Brain microvascular endothelial cell (primary cell): Measurements from ENCODE around the gene CEP72.
A peak's percentile ranks its signal among the peaks of the same experiment; 100 is the strongest.

Experiments
- DNase-seq: peaks from one replicate; pipeline ENCODE4 v3.0.0-alpha.2; 2020
- H3K27ac ChIP-seq: fragments of 250-450 bp; sonication (Bioruptor Pico); 2 replicates; pipeline ENCODE4 v1.5.1; 2020; ENCODE audit warnings: mild to moderate bottlenecking, moderate library complexity
- H3K27me3 ChIP-seq: fragments of 250-450 bp; sonication (Bioruptor Pico); replicated peaks from 2 replicates; pipeline ENCODE4 v1.5.1; 2020; ENCODE audit warnings: mild to moderate bottlenecking
- H3K36me3 ChIP-seq: fragments of 250-450 bp; sonication (Bioruptor Pico); replicated peaks from 2 replicates; pipeline ENCODE4 v1.5.1; 2020; ENCODE audit warnings: mild to moderate bottlenecking
- H3K4me3 ChIP-seq: 2 replicates; pipeline ENCODE4 v1.5.1; 2011; ENCODE audit warnings: low read depth, mild to moderate bottlenecking, control low read depth, low read length, moderate library complexity
- in situ Hi-C: cut with HindIII; loops from 2 replicates; pipeline ENCODE4 v1.10.0; 2017; ENCODE audit warnings: low sequenced_read_pairs, low pct_ligation_motif_present
- TF ChIP-seq, protein P1 (sequence below): IDR thresholded peaks from 2 replicates; pipeline ENCODE4 v1.5.1; 2011; ENCODE audit warnings: low read depth, mild to moderate bottlenecking, moderate library complexity, low read length, control low read depth, inconsistent platforms; ENCODE audit errors: missing control alignments

The CEP72 gene

GRCh38 chr5:659496-660263 is 47.5 kb downstream of the CEP72 start:
- H3K27me3 ChIP-seq, result no peaks in the 10 kb centered on the region
- no peaks in the 10 kb centered on the region for H3K36me3 ChIP-seq
- TF ChIP-seq, protein P1, sequence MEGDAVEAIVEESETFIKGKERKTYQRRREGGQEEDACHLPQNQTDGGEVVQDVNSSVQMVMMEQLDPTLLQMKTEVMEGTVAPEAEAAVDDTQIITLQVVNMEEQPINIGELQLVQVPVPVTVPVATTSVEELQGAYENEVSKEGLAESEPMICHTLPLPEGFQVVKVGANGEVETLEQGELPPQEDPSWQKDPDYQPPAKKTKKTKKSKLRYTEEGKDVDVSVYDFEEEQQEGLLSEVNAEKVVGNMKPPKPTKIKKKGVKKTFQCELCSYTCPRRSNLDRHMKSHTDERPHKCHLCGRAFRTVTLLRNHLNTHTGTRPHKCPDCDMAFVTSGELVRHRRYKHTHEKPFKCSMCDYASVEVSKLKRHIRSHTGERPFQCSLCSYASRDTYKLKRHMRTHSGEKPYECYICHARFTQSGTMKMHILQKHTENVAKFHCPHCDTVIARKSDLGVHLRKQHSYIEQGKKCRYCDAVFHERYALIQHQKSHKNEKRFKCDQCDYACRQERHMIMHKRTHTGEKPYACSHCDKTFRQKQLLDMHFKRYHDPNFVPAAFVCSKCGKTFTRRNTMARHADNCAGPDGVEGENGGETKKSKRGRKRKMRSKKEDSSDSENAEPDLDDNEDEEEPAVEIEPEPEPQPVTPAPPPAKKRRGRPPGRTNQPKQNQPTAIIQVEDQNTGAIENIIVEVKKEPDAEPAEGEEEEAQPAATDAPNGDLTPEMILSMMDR, result no peak
- H3K27ac ChIP-seq, result no peak overlapping the region
- no peak for DNase-seq
- in situ Hi-C loops, result no loop called here
- no peak overlapping the region for H3K4me3 ChIP-seq

DNA sequence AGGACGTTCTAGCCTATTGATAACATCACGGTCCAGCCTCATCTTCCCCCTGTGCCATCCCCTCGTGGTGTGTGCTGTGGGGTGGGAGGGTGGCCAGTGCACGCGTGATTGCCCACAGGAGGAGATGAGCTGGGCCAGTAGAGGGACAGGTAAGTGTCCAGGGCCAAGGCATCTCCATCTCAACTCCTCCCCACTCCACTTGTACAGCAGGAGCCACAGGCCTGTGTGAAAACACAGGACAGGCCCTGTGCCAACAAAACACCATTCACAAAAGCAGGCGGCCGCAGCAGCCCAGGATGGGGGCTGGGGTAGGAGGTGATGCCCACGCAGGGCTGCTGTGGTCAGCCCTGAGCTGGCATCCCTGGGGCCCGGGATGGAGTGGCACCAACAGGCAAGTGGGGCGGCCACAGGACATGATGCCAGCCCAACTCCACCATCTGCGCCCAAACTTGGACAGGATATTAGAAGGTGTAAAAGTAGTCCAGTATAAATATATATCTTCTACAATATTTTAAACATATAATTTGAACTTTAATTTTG is 48.4 kb downstream of the CEP72 start:
- no peak overlapping the region for H3K4me3 ChIP-seq
- DNase-seq, result no peak
- in situ Hi-C loops, result no loop called here
- H3K27ac ChIP-seq, result no peak overlapping the region
- TF ChIP-seq, protein P1, result no peak
- no peaks in the 10 kb centered on the region for H3K27me3 ChIP-seq
- no peaks in the 10 kb centered on the region for H3K36me3 ChIP-seq

GRCh38 chr5:661891-662750 is 50.0 kb downstream of the CEP72 start:
- no peaks in the 10 kb centered on the region for H3K27me3 ChIP-seq
- in situ Hi-C loops, result no loop called here
- no peak overlapping the region for H3K4me3 ChIP-seq
- DNase-seq, result no peak
- peaks cover 2% of the 10 kb centered on the region for H3K36me3 ChIP-seq
- TF ChIP-seq, protein P1, result no peak
- H3K27ac ChIP-seq, result no peak overlapping the region

GRCh38 chr5:662751-663435 is 50.8 kb downstream of the CEP72 start:
- Histone ChIP-seq H3K27ac (no peak overlapping the region), H3K27me3 (no peaks in the 10 kb centered on the region), H3K36me3 (peaks cover 2% of the 10 kb centered on the region), H3K4me3 (no peak overlapping the region)
- TF ChIP-seq, protein P1, result no peak
- in situ Hi-C loops, result no loop called here
- no peak for DNase-seq

DNA sequence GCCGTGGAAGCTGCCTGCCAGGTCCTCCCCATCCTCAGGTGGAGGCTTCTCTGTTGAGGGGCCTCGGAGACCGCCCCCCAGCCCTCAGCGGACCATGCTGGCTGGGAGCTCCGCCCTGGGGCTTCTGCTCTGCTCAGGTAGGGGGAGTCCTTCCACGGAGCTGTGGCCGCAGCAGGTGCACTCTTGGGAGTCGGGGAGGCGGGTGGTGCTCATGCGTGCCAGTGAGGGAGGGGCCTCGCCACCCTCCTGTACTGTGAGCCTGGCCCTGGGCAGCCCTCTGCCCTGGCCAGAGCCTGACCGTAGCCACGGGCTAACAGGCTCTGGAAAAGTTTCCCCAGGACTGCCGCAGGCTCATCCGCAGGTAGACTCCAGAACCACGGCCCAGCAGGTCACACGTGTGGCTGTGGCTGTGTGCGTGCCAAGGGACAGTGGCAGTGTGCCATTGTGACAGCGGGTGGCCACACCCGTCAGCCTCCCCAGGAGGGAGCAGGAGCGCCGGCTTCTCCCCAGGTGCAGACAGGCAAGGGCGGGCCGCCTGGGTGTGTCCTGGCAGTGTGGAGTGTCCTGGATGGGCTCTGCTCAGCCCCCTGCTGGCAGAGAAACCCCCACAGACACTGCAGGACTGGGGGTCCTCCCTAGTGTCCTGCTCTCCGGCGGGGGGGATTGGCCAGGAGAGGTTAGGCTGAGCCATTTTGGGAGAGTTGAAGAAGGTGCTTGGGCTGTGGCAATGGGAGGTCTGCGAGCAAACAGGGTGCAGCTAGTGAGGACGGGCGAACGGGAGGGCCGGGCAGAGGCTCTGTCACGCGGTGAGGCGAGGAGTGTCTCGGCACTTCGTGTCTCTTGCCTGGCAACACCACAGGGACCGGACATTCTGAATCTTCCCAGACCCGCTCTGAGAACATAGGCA is 51.5 kb downstream of the CEP72 start:
- Histone ChIP-seq H3K36me3 (peaks cover 2% of the 10 kb centered on the region), H3K27ac (no peak overlapping the region), H3K4me3 (no peak overlapping the region), H3K27me3 (no peaks in the 10 kb centered on the region)
- in situ Hi-C loops, result no loop called here
- no peak for DNase-seq
- TF ChIP-seq, protein P1, result peak; percentile 6
